MV-4-11 (cell line): ENCODE data around the gene C15orf62.

Experiments
- DNase-seq: peaks from one replicate; lab custom pipeline; 2025; lab: John Stamatoyannopoulos, UW

C15orf62 gene

DNA sequence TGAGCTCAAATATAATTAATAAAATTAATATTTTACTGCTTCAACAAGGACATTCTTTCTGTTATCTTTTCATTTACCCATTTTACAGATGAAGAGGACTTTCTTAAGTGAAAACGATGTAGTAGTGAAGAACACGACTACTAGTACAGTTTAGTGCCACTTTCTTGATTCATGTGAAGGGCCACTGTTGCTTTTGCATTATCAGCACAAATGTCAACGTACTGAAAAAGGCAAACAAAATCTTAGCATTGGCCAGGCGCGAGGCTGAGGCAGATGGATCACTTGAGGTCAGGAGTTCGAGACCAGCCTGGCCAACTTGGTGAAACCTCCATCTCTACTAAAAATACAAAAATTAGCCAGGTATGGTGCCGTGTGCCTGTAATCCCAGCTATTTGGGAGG lies 49.3 kb downstream of the C15orf62 start:
- DNase-seq = no peak

DNA sequence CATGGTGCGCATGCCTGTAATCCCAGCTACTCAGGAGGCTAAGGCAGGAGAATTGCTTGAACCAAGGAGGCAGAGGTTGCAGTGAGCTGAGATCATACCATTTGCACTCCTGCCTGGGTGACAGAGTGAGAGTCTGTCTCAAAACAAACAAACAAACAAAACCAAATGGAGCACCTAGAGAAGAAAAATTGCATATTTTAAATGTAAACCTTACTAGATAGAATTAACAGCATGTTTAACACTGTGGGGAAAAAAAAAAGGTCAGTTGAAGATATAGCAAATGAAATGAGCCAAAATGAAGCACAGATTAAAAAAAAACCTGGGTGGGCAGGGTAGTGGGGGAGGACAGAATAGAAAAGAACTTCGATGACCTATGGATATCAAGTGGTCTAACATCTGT lies 51.4 kb downstream of the C15orf62 start:
- DNase-seq = no peak
